GM21367 (cell line): ENCODE measurements around the gene RACGAP1.

ENCODE experiments used
- ATAC-seq: cut with Tn5 transposase; IDR thresholded peaks from one replicate; pipeline ENCODE4 v1.9.1; 2021; ENCODE audit not compliant: unreplicated experiment

The RACGAP1 gene

DNA sequence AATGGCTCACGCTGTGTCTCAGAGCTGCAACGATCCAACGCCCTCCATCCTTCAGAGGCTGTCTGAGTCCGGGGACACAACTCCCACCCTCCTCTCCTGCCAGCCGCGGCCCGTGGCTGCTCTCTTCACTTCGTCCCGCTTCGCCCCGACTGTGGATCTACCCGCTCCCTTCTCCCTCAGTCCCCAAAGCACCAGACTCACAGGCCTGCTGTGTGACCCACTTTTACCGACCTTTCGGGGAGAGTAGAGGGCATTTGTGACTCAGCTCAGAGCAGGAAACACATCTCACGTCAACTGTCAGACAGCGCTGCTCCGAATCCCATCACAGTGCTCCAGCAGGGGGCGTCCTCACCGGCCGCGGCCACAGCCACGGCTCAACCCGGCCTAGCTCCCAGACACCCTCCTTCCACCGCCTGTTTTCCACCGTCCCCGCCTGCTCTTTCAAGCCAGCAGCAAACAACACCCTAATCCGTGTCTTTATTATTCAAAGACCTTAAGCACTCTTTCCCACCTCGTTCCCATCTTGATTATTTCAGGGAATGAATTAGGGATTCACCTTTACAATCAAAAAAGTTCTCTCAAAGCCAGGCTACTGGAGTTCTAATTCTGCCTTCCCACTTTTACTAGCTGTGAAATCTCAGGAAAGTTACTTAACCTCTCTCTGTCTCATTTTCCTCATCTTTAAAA is 79.8 kb downstream of the RACGAP1 start:
- ATAC-seq, result no peak

DNA sequence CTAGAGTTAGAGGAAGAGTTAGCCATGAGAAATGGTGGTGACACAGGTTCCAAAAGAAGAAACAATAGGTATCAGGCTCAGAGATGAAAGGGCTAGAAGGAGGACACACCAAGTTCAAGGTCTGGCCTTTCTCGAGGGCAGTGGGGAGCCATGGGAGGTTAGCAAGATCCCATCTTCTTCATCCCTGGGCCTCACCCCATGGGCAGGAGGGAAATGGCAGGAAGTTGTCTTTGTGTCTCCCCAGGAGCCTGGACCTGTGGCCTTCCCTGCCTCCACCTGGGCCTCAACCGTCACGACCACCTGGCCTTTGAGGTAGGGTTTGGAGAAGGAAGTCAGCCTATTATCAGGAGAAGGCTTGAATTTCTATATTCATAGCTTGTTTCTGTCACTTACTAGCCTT is 80.6 kb downstream of the RACGAP1 start:
- ATAC-seq, result no peak

DNA sequence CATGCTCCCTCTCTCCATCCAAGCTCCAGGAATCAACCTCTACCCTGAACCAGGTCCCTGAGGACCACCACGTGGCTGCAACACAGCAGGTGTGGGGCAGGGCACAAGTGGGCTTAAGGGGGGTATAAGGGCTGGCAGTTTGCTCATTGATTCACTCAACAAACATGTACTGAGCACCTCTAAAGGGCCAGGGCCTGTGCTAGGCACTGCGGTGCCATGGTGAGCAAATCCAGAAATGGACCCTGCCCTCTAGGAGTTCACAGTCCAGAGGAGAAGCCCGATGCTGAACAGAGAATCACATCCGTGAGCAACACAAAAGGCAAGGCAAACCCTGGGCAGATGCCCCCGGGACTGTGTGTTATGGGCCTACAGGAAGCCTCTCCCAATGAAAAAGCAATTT is 81.2 kb downstream of the RACGAP1 start:
- no peak for ATAC-seq

DNA sequence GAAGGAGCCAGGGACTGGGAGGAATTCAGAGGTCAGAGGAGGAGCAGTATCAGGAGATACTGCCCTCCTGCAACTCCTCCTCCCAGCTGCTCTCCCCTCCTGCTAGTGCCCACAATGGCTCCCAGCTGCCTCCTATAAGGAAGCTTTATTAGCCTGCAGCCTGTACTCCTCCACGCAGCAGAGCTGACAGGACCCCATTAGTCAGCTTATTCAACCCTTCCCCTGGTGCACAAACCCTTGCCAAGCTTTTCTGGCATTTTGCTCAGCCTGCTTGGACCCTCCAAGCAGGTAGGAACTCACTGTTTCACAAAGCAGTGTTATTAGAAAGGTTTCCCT is 81.7 kb downstream of the RACGAP1 start:
- ATAC-seq, result no peak

DNA sequence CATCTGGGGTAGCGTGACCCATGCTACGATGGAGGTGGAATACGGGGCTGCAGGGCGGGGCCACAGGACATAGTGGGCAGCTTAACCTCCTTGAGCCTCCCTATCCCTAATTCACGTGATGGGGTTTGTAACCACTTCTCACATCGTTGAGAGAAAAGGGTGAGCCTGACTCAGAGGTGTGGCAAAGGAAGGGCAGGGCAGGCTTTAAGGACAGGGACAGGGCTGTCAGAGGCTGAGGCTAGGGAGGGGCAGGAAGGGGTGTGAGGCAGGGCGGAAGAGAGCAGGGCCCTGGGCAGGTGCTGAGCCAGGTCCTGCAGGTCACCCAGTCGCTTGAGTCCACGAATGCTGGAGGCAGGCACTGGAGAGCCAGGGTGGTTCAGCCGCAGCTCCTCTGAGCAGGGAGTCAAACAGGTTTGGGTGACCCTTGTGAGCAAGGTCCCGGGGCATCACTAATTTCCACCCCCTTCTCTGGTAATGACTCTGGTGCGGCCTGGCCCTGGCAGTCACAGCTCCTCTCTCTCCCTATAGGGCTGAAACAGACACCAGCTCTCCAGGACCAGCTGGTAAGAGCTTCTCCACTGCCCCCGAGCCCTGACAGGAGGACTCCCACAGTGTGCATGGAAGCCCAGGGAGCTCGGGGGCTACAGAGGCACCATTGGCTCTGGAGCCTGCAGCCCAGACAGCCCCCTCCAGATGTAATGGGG is 82.2 kb downstream of the RACGAP1 start:
- no peak for ATAC-seq

DNA sequence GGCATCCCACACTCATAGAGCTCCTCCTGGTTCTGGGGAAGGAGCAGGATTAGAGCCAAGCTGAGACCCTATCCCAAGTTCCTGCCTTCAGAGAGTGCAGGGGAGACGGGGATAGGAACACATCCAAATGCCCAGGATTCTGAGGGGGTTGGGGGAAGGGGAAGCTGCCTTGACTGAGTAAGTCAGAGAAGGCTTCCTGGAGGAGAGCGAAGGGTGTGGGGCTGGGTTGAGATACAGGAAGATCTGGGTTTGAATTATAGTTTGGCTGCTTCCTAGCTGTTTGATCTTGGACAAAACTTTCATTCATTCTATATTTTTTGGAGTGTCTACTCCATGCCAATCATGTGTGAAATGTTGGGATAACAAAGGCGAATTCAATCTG is 82.8 kb downstream of the RACGAP1 start:
- ATAC-seq, result no peak

DNA sequence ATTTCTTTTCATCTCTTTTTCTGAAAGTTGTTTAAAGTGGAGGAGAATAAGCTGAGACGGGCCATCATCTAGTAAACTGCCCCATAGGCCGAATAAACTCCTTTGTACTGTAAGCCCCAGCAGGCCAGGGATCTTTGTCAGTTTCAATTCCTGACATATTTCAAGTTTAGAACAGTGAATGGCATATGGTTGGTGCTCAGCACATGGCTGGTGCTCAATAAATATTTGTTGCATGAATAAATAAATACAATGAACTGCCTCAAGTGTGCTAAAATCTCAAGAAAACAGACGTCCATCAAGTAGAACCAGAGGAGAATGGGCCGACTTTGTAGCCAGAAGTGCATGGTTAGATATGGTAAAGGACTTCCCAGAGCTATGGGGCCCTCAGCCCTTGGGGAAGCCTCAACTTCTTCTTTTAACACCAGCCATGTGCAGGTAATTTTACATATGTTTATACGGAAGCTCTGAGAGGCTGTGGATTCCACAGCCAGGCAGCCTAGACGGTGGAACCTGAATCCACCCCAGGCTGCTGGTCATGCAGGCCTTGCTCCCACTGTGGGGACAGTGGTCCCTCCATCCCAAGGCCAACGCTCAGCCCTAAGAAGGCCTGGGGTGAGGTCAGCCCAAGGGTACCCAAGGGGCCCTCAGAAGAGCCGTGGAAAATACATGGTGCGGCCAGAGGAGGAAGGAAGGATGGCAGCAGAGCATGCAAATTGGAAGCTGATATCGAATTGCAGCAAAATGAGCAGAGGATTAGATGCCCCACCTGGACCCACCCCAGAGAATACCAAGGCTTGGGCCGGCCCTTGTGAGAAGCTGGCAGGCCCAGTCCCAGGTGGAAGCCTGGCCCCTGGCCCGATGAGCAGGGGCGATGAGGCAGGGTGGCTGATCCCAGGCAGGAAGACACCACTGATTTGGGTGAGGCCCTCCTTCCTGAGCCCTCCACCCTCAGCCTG is 83.5 kb downstream of the RACGAP1 start:
- no peak for ATAC-seq

DNA sequence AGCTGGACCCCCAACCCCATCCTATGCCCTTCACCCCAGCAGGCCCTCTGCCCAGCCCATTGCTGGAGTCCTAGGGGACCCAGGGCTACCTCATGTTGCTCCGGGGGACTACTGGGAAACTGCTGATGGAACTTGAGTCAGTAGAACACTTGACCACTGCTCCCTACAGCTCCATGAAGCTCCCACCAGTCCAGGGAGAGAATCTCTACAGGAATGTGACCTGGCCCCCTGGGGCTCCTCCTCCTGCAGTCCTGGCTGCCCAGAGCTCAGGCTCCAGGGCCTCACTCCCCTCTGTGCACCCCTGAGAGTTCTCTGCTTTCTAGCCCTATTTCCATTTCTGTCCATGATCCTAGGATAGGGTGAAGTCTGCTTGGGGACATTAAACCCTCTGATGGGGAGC is 85.6 kb downstream of the RACGAP1 start:
- ATAC-seq, result no peak

DNA sequence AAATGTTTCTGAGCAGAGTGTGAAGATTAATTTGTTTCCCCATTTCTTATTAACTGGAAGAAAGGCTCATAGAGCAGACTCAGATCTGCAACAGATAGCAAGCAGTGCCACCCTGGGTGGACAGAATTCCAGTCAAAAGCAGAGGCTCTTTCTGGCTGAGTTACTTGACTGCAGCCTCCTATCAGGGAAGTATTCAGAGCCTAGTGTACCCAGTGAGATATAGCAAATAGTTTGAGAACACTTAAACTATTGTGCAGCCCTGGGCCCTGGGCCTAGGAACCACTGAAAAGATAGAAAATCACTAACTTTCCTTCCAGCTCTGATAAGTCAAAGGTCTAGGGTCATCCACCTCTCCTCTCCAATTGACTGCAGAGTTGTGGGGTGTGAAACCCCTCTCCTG is 86.0 kb downstream of the RACGAP1 start:
- ATAC-seq, result no peak
